HEK293 (cell line): ENCODE results near the gene EXOC7.
A peak's percentile ranks its signal among the peaks of the same experiment; 100 is the strongest.
"Not testable (repeated sequence)": the region's sequence is repeated elsewhere in the genome, so short reads cannot be mapped to it uniquely, and the experiment has no call there.

Experiments used
- CTCF ChIA-PET: fragments of 350-600 bp; formaldehyde crosslinking; extraction: SDS; loops from one replicate; lab custom pipeline; 2021; ENCODE audit warnings: antibody characterized with exemption; lab: Yijun Ruan, JAX
- POLR2A ChIA-PET: fragments of 300-600 bp; formaldehyde crosslinking; extraction: SDS; loops from one replicate; lab custom pipeline; 2020; ENCODE audit warnings: antibody characterized with exemption, inconsistent platforms; lab: Yijun Ruan, JAX
- H3K27ac ChIP-seq: fragments of 200-500 bp; sonication (Bioruptor generic); 2 replicates; pipeline ENCODE4 v1.5.1; 2014; ENCODE audit warnings: low read depth, low read length, control low read depth, inconsistent platforms; ENCODE audit errors: extremely low read depth
- H3K36me3 ChIP-seq, 2 experiments: fragments of 200-500 bp in 1 of 2; sonication (Bioruptor generic) in 1 of 2; 1 replicate in 1 of 2; 2 replicates in 1 of 2; pipeline ENCODE4 v1.5.1; 2014 to 2017; ENCODE audit warnings: inconsistent platforms in 2 of 2, low read length in 2 of 2; ENCODE audit not compliant: control insufficient read depth in 2 of 2, insufficient read depth in 1 of 2
- H3K4me1 ChIP-seq: fragments of 200-500 bp; sonication (Bioruptor generic); 2 replicates; pipeline ENCODE4 v1.5.1; 2014; ENCODE audit warnings: mild to moderate bottlenecking, low read length, inconsistent platforms; ENCODE audit not compliant: control insufficient read depth, insufficient read depth
- H3K4me3 ChIP-seq: 2 replicates; pipeline ENCODE4 v1.5.1; 2011; ENCODE audit warnings: low read depth, mild to moderate bottlenecking, control low read depth, low read length, moderate library complexity
- H3K9me3 ChIP-seq: fragments of 200-500 bp; sonication (Bioruptor generic); 2 replicates; pipeline ENCODE4 v1.5.1; 2014; ENCODE audit warnings: low read depth, low read length, inconsistent platforms; ENCODE audit not compliant: control insufficient read depth, insufficient read depth
- PATZ1 ChIP-seq: fragments of 450-650 bp; formaldehyde crosslinking; IDR thresholded peaks from 2 replicates; pipeline ENCODE4 v1.5.1; 2016; ENCODE audit warnings: missing biosample characterization, missing genetic modification characterization
- PRDM1 ChIP-seq: fragments of 450-650 bp; formaldehyde crosslinking; IDR thresholded peaks from 2 replicates; pipeline ENCODE4; 2016; ENCODE audit warnings: missing biosample characterization, missing genetic modification characterization
- SP2 ChIP-seq: fragments of 450-650 bp; formaldehyde crosslinking; IDR thresholded peaks from 2 replicates; pipeline ENCODE4 v1.5.1; 2016; ENCODE audit warnings: missing biosample characterization, missing genetic modification characterization
- TCF7L2 ChIP-seq: IDR thresholded peaks from 2 replicates; pipeline ENCODE4 v1.6.1; 2011; ENCODE audit warnings: low read depth, mild to moderate bottlenecking, inconsistent platforms, low read length, moderate library complexity, borderline replicate concordance
- ZNF121 ChIP-seq: fragments of 450-650 bp; formaldehyde crosslinking; IDR thresholded peaks from 2 replicates; pipeline ENCODE4 v1.5.1; 2016; ENCODE audit warnings: missing biosample characterization, missing genetic modification characterization
- ZNF223 ChIP-seq: fragments of 450-650 bp; formaldehyde crosslinking; IDR thresholded peaks from 2 replicates; pipeline ENCODE4 v1.5.1; 2016; ENCODE audit warnings: missing biosample characterization, missing genetic modification characterization
- ZNF571 ChIP-seq: fragments of 450-650 bp; formaldehyde crosslinking; IDR thresholded peaks from 2 replicates; pipeline ENCODE4 v1.5.0; 2017; ENCODE audit warnings: missing biosample characterization, missing genetic modification characterization
- ZNF76 ChIP-seq: fragments of 450-650 bp; formaldehyde crosslinking; IDR thresholded peaks from 2 replicates; pipeline ENCODE4; 2016; ENCODE audit warnings: low read depth, missing biosample characterization, missing genetic modification characterization, borderline replicate concordance
- TF ChIP-seq, protein P1 (sequence below): fragments of 450-650 bp; formaldehyde crosslinking; IDR thresholded peaks from 2 replicates; pipeline ENCODE4; 2016; ENCODE audit warnings: missing biosample characterization, missing genetic modification characterization
- TF ChIP-seq, protein P2 (sequence below): fragments of 450-650 bp; formaldehyde crosslinking; conservative IDR thresholded peaks from 2 replicates; pipeline ENCODE4 v1.5.1; 2016; ENCODE audit warnings: low read depth, missing biosample characterization, missing genetic modification characterization

EXOC7 gene

DNA sequence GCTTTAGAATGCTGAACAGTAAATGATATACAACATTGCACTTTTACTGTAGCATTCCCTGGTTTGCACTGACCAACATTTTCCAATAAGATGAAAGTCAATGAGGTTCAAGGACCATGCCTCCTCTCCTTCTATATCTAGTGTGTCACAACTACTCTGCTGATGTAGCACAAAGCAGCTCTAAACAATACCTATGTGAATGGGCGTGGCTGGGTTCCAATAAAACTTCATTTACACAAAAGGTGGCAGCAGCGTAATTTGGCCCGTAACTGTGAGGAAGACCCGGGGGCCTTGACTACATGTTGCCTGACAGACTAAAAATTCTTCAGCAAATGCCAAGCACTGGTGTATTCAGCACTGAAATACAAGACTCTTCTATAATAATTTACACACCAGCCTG, 37.8 kb downstream of the EXOC7 start (continued):
- TF ChIP-seq, protein P1, sequence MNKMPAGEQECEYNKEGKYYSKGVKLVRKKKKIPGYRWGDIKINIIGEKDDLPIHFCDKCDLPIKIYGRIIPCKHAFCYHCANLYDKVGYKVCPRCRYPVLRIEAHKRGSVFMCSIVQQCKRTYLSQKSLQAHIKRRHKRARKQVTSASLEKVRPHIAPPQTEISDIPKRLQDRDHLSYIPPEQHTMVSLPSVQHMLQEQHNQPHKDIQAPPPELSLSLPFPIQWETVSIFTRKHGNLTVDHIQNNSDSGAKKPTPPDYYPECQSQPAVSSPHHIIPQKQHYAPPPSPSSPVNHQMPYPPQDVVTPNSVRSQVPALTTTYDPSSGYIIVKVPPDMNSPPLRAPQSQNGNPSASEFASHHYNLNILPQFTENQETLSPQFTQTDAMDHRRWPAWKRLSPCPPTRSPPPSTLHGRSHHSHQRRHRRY = no peak
- TF ChIP-seq PATZ1 (tag by site-specific recombination) = no peak
- TF ChIP-seq, protein P2, sequence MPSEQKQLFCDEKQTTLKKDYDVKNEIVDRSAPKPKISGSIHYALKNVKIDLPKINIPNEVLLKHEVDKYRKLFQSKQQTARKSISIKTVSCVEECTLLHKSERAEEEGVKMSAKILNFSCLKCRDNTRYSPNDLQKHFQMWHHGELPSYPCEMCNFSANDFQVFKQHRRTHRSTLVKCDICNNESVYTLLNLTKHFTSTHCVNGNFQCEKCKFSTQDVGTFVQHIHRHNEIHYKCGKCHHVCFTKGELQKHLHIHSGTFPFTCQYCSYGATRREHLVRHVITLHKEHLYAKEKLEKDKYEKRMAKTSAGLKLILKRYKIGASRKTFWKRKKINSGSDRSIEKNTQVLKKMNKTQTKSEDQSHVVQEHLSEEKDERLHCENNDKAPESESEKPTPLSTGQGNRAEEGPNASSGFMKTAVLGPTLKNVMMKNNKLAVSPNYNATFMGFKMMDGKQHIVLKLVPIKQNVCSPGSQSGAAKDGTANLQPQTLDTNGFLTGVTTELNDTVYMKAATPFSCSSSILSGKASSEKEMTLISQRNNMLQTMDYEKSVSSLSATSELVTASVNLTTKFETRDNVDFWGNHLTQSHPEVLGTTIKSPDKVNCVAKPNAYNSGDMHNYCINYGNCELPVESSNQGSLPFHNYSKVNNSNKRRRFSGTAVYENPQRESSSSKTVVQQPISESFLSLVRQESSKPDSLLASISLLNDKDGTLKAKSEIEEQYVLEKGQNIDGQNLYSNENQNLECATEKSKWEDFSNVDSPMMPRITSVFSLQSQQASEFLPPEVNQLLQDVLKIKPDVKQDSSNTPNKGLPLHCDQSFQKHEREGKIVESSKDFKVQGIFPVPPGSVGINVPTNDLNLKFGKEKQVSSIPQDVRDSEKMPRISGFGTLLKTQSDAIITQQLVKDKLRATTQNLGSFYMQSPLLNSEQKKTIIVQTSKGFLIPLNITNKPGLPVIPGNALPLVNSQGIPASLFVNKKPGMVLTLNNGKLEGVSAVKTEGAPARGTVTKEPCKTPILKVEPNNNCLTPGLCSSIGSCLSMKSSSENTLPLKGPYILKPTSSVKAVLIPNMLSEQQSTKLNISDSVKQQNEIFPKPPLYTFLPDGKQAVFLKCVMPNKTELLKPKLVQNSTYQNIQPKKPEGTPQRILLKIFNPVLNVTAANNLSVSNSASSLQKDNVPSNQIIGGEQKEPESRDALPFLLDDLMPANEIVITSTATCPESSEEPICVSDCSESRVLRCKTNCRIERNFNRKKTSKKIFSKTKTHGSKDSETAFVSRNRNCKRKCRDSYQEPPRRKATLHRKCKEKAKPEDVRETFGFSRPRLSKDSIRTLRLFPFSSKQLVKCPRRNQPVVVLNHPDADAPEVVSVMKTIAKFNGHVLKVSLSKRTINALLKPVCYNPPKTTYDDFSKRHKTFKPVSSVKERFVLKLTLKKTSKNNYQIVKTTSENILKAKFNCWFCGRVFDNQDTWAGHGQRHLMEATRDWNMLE (tag by site-specific recombination) = no peak
- TF ChIP-seq ZNF76 (tag by site-specific recombination) = no peak
- TF ChIP-seq SP2 (tag by site-specific recombination) = no peak
- TF ChIP-seq ZNF571 (tag by site-specific recombination) = no peak
- no peak for TF ChIP-seq ZNF223
- TF ChIP-seq, all 188 proteins: peak for 0

DNA sequence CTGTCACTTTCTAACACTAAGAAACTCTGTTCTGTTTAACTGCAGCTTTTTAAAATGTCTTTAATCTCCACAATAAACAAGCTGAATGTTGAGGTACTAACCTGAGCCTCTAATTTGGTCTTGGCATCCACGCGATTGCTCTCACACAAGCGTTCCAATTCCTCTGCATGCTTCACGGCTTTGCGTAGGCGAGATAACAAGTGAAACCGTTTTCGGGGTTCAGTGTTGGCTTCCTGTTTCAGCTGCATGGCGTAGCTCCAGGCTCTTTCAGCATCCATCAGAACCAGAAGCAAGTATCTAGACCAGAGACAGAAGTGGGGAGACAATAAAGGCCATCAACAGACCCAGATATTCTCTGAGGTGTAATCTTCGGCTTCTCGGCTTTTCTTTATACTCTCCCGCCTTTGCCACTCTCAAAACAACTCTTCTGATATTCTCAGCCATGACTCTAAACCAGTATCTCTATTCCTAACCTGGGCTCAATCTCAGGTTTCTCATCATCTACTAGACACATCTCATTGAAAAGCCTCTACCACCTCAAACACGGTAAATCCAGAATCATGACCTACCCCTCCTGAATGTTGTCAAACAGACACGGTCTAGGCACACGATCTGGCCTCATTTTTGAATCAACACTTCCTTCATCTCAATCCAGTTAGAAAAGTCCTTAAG, 39.6 kb downstream of the EXOC7 start:
- Histone ChIP-seq H3K9me3 (no peaks in the 10 kb centered on the region), H3K4me3 (no peak overlapping the region), H3K27ac (no peak overlapping the region), H3K4me1 (no peaks in the 10 kb centered on the region), H3K36me3 (peaks cover 91 to 94% of the 10 kb centered on the region in 2 experiments)
- CTCF ChIA-PET = interaction anchor here (0.7 to 3.7 kb wide), 8 partner anchors 13 to 726 kb away, joined by 3 to 20 read pairs (median 6); partner anchors contain the start of gene CDK3
- POLR2A ChIA-PET = interaction anchor here (0.7 to 1.5 kb wide), 4 partner anchors 8 to 201 kb away, joined by 4 to 15 read pairs (median 5); partner anchors contain the start of genes SRP68 and UBALD2
- TF ChIP-seq TCF7L2 (no peak), PRDM1 (tag by site-specific recombination) (peak; percentile 63)

DNA sequence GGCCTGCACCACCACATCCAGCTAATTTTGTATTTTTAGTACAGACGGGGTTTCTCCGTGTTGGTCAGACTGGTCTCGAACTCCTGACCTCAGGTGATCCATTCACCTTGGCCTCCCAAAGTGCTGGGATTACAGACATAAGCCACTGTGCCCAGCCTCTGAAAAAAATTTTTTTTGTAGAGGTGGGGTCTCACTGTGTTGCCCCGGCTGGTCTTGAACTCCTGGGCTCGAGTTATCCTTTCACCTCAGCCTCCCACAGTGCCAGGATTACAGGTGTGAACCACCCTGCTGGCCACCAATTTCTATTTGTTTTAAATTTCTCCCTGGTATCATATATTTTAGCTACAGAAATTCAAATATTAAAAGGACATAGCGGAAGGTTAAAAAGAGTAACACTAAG, 45.3 kb downstream of the EXOC7 start:
- not testable (repeated sequence) for H3K9me3 ChIP-seq, H3K4me1 ChIP-seq, H3K27ac ChIP-seq, H3K4me3 ChIP-seq
- peaks cover 79 to 90% of the 10 kb centered on the region in 2 experiments for H3K36me3 ChIP-seq
- ChIA-PET CTCF (interaction anchor here (0.6 to 7.1 kb wide), 10 partner anchors 17 to 240 kb away, joined by 3 to 58 read pairs (median 3); no protein-coding TSS in a partner anchor), POLR2A (interaction anchor here (0.6 to 1.7 kb wide), 2 partner anchors 23 to 28 kb away, joined by 4 to 9 read pairs; no protein-coding TSS in a partner anchor)
- TF ChIP-seq ZNF121 (tag by site-specific recombination) = 0 out of 2 replicates have a peak, but pooled peaks have one; percentile 67
